Neuronal stem cell (in vitro differentiated cells): Measurements from ENCODE around the gene GSAP.
A peak's percentile ranks its signal among the peaks of the same experiment; 100 is the strongest.

Experiments
- DNase-seq: peaks from one replicate; pipeline ENCODE4 v3.0.0-alpha.2; 2013; ENCODE audit warnings: low spot score
- H2AFZ ChIP-seq: one replicate; pipeline ENCODE4 v1.6.1; 2013; ENCODE audit warnings: mild to moderate bottlenecking, low read length, inconsistent platforms
- H2AK5ac ChIP-seq: 2 replicates; pipeline ENCODE4 v1.6.1; 2013; ENCODE audit warnings: low read depth, mild to moderate bottlenecking, inconsistent platforms, low read length, moderate library complexity, mixed read lengths
- H2BK120ac ChIP-seq: 2 replicates; pipeline ENCODE4 v1.6.1; 2013; ENCODE audit warnings: low read depth, mild to moderate bottlenecking, inconsistent platforms, low read length, moderate library complexity, mixed read lengths
- H2BK12ac ChIP-seq: one replicate; pipeline ENCODE4 v1.6.1; 2013; ENCODE audit warnings: low read length, inconsistent platforms
- H2BK15ac ChIP-seq: 2 replicates; pipeline ENCODE4 v1.6.1; 2013; ENCODE audit warnings: mild to moderate bottlenecking, low read length, inconsistent platforms, mixed read lengths
- H2BK5ac ChIP-seq: one replicate; pipeline ENCODE4 v1.6.1; 2013; ENCODE audit warnings: inconsistent platforms, mild to moderate bottlenecking, low read length, moderate library complexity
- H3K14ac ChIP-seq: one replicate; pipeline ENCODE4 v1.6.1; 2013; ENCODE audit warnings: low read length, inconsistent platforms
- H3K18ac ChIP-seq: 2 replicates; pipeline ENCODE4 v1.6.1; 2013; ENCODE audit warnings: low read length, inconsistent platforms
- H3K23ac ChIP-seq: 2 replicates; pipeline ENCODE4 v1.6.1; 2013; ENCODE audit warnings: low read depth, mild to moderate bottlenecking, mixed read lengths, low read length, inconsistent platforms; ENCODE audit not compliant: poor library complexity
- H3K27ac ChIP-seq: replicated peaks from 3 replicates; pipeline ENCODE4 v1.5.1; 2013; ENCODE audit warnings: low read length, inconsistent platforms
- H3K27me3 ChIP-seq, 3 experiments: 2 replicates each; pipeline ENCODE4 v1.6.1; 2013; ENCODE audit warnings: low read length in 3 of 3, mild to moderate bottlenecking in 2 of 3, inconsistent platforms in 1 of 3, low read depth in 1 of 3, mixed read lengths in 1 of 3, moderate library complexity in 1 of 3; ENCODE audit not compliant: control insufficient read depth in 3 of 3, insufficient read depth in 3 of 3
- H3K36me3 ChIP-seq, 2 donors: replicated peaks in 1 of 2; 2 replicates each; pipeline ENCODE4 v1.6.1; 2013; ENCODE audit warnings: low read length in 2 of 2; ENCODE audit not compliant: control insufficient read depth in 2 of 2, insufficient read depth in 2 of 2
- H3K4ac ChIP-seq: 2 replicates; pipeline ENCODE4 v1.6.1; 2013; ENCODE audit warnings: inconsistent platforms, mild to moderate bottlenecking, low read length, moderate library complexity
- H3K4me1 ChIP-seq, 2 donors: 1 replicate in 1 of 2; 2 replicates in 1 of 2; pipeline ENCODE4 v1.6.1; 2013; ENCODE audit warnings: low read length in 2 of 2, low read depth in 1 of 2; ENCODE audit not compliant: control insufficient read depth in 2 of 2, insufficient read depth in 1 of 2
- H3K4me2 ChIP-seq: one replicate; pipeline ENCODE4 v1.6.1; 2013; ENCODE audit warnings: mild to moderate bottlenecking, low read length, inconsistent platforms; ENCODE audit not compliant: insufficient read depth, poor library complexity, severe bottlenecking
- H3K4me3 ChIP-seq, 2 donors: 2 replicates each; pipeline ENCODE4 v1.5.1; 2013; ENCODE audit warnings: low read length in 2 of 2, mild to moderate bottlenecking in 2 of 2, inconsistent platforms in 1 of 2, moderate library complexity in 1 of 2
- H3K79me1 ChIP-seq: one replicate; pipeline ENCODE4 v1.6.1; 2013; ENCODE audit warnings: low read depth, mild to moderate bottlenecking, inconsistent platforms, low read length, moderate library complexity
- H3K9ac ChIP-seq: one replicate; pipeline ENCODE4 v1.6.1; 2013; ENCODE audit warnings: mild to moderate bottlenecking, low read depth, low read length, inconsistent platforms; ENCODE audit not compliant: poor library complexity
- H3K9me3 ChIP-seq, 2 donors: replicated peaks in 1 of 2; 2 replicates each; pipeline versions ENCODE3 to v1.6.1; 2013; ENCODE audit warnings: low read length in 2 of 2, mild to moderate bottlenecking in 2 of 2, inconsistent platforms in 1 of 2, low read depth in 1 of 2, mixed read lengths in 1 of 2, moderate library complexity in 1 of 2; ENCODE audit not compliant: control insufficient read depth in 2 of 2, insufficient read depth in 1 of 2
- H4K8ac ChIP-seq: one replicate; pipeline ENCODE4 v1.6.1; 2013; ENCODE audit warnings: low read depth, mild to moderate bottlenecking, inconsistent platforms, low read length, moderate library complexity
- H4K91ac ChIP-seq: one replicate; pipeline ENCODE4 v1.6.1; 2013; ENCODE audit warnings: low read length, low read depth, mild to moderate bottlenecking, inconsistent platforms; ENCODE audit not compliant: poor library complexity
- WGBS, 2 donors: extraction: QIAGEN DNeasy Blood & Tissue Kit; methylation state at CpG; one replicate each; pipeline ENCODE4 v1.1.7; 2013; ENCODE audit warnings: missing lambda C conversion rate in 2 of 2, mixed read lengths in 1 of 2; ENCODE audit not compliant: insufficient read length in 2 of 2, insufficient replicate concordance in 1 of 2; ENCODE audit errors: extremely low coverage in 2 of 2; 5-methylcytosine and 5-hydroxymethylcytosine counted together

The GSAP gene

GRCh38 chr7:77443042-77443441 lies 26.9 kb upstream of the GSAP start:
- Histone ChIP-seq H2AK5ac (no peak overlapping the region), H4K8ac (no peak overlapping the region), H2AFZ (no peak overlapping the region), H3K36me3 (no peaks in the 10 kb centered on the region), H3K4ac (no peak overlapping the region), H3K14ac (no peak overlapping the region), H3K9me3 (no peaks in the 10 kb centered on the region), H3K9ac (no peak overlapping the region), H2BK5ac (no peak overlapping the region), H2BK120ac (no peak overlapping the region), H3K27ac (no peak overlapping the region), H3K18ac (no peak overlapping the region), H3K4me3 (no peak overlapping the region), H3K4me1 (peaks cover 3 to 6% of the 10 kb centered on the region in 2 donors), H4K91ac (no peak overlapping the region), H3K79me1 (no peaks in the 10 kb centered on the region), H3K27me3 (no peaks in the 10 kb centered on the region), H2BK12ac (no peak overlapping the region), H2BK15ac (no peak overlapping the region), H3K4me2 (no peak overlapping the region), H3K23ac (no peak overlapping the region)
- no peak for DNase-seq
- no CpG with 5 or more reads among the region's 2 CpGs for WGBS, 2 donors

DNA sequence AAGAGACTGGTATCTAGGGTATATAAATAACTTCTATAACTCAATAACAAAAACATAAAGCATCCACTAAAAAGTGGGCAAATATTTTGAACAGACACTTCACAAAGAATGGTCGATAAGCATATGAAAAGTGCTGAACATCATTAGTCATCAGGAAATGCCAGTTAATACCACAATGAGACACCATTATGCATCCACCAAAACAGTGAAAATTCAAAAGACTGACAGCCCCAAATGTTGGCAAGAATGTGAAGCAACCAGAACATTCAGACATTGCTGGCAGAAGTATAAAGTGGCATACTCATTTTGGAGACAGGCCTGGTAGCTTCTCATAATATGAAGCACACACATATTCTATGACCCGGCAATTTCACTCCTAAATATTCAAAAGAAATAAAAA lies 26.5 kb upstream of the GSAP start:
- no peaks in the 10 kb centered on the region for H3K9me3 ChIP-seq
- H3K27me3 ChIP-seq, result no peaks in the 10 kb centered on the region
- H2BK15ac ChIP-seq, result no peak overlapping the region
- H3K4me3 ChIP-seq, result no peak overlapping the region
- no CpG with 5 or more reads among the region's 2 CpGs for WGBS, 2 donors
- no peak overlapping the region for H3K14ac ChIP-seq
- no peak overlapping the region for H2AK5ac ChIP-seq
- H3K4me2 ChIP-seq, result no peak overlapping the region
- peaks cover 3 to 6% of the 10 kb centered on the region in 2 donors for H3K4me1 ChIP-seq
- H3K4ac ChIP-seq, result no peak overlapping the region
- H3K27ac ChIP-seq, result no peak overlapping the region
- no peak overlapping the region for H2BK12ac ChIP-seq
- H2AFZ ChIP-seq, result no peak overlapping the region
- H4K91ac ChIP-seq, result no peak overlapping the region
- no peak overlapping the region for H3K18ac ChIP-seq
- no peak for DNase-seq
- H3K79me1 ChIP-seq, result no peaks in the 10 kb centered on the region
- no peak overlapping the region for H3K9ac ChIP-seq
- H3K23ac ChIP-seq, result no peak overlapping the region
- H2BK5ac ChIP-seq, result no peak overlapping the region
- no peaks in the 10 kb centered on the region for H3K36me3 ChIP-seq
- H4K8ac ChIP-seq, result no peak overlapping the region
- no peak overlapping the region for H2BK120ac ChIP-seq

GRCh38 chr7:77441046-77441445 lies 24.9 kb upstream of the GSAP start:
- H3K14ac ChIP-seq, result no peak overlapping the region
- no peak overlapping the region for H3K18ac ChIP-seq
- no peak overlapping the region for H2BK15ac ChIP-seq
- no peak overlapping the region for H2BK120ac ChIP-seq
- H3K23ac ChIP-seq, result no peak overlapping the region
- H4K8ac ChIP-seq, result no peak overlapping the region
- H2AK5ac ChIP-seq, result no peak overlapping the region
- peaks cover 3 to 6% of the 10 kb centered on the region in 2 donors for H3K4me1 ChIP-seq
- no peaks in the 10 kb centered on the region for H3K27me3 ChIP-seq
- H3K27ac ChIP-seq, result no peak overlapping the region
- H3K36me3 ChIP-seq, result no peaks in the 10 kb centered on the region
- no peaks in the 10 kb centered on the region for H3K9me3 ChIP-seq
- no peak overlapping the region for H3K4me3 ChIP-seq
- no peak overlapping the region for H3K9ac ChIP-seq
- H3K4ac ChIP-seq, result no peak overlapping the region
- H2BK5ac ChIP-seq, result no peak overlapping the region
- no peak overlapping the region for H2AFZ ChIP-seq
- no peak for DNase-seq
- no peak overlapping the region for H4K91ac ChIP-seq
- WGBS, 2 donors, result no CpG with 5 or more reads among the region's 2 CpGs
- no peak overlapping the region for H2BK12ac ChIP-seq
- H3K4me2 ChIP-seq, result no peak overlapping the region
- no peaks in the 10 kb centered on the region for H3K79me1 ChIP-seq

GRCh38 chr7:77439572-77439971 lies 23.4 kb upstream of the GSAP start:
- Histone ChIP-seq H3K4me3 (no peak overlapping the region), H3K9ac (no peak overlapping the region), H3K4me2 (no peak overlapping the region), H2AFZ (peak overlapping the region; percentile 27), H3K27ac (no peak overlapping the region), H2BK15ac (no peak overlapping the region), H4K91ac (no peak overlapping the region), H2BK120ac (no peak overlapping the region), H2BK5ac (no peak overlapping the region), H3K23ac (no peak overlapping the region), H3K14ac (no peak overlapping the region), H3K18ac (no peak overlapping the region), H3K79me1 (no peaks in the 10 kb centered on the region), H2AK5ac (no peak overlapping the region), H3K9me3 (no peaks in the 10 kb centered on the region), H2BK12ac (no peak overlapping the region), H3K4ac (no peak overlapping the region), H3K4me1 (peaks cover 3 to 6% of the 10 kb centered on the region in 2 donors), H3K36me3 (no peaks in the 10 kb centered on the region), H4K8ac (no peak overlapping the region), H3K27me3 (no peaks in the 10 kb centered on the region)
- no peak for DNase-seq
- WGBS, 2 donors, result no CpG with 5 or more reads among the region's 5 CpGs
